CD1c-positive myeloid dendritic cell (primary cell): ENCODE results near the gene OTOG.

ENCODE experiments used
- DNase-seq: peaks from one replicate; pipeline ENCODE4 v3.0.0-alpha.2; 2016; ENCODE audit errors: extremely low spot score

The OTOG gene

GRCh38 chr11:17517186-17517585 lies 29.9 kb upstream of the OTOG start:
- no peak for DNase-seq

- DNase-seq, result no peak
These were observed 28.7 kb upstream of the OTOG start for GRCh38 chr11:17518366-17518765.

- no peak for DNase-seq
These were observed 27.8 kb upstream of the OTOG start for GRCh38 chr11:17519061-17519885.

- no peak for DNase-seq
These were observed 25.8 kb upstream of the OTOG start for GRCh38 chr11:17521106-17521900.

- no peak for DNase-seq
These were observed 24.4 kb upstream of the OTOG start for GRCh38 chr11:17522655-17523054.

- DNase-seq, result no peak
These were observed 22.8 kb upstream of the OTOG start for GRCh38 chr11:17524221-17524620.

GRCh38 chr11:17525570-17525969 lies 21.5 kb upstream of the OTOG start:
- DNase-seq, result no peak

- no peak for DNase-seq
These were observed 20.7 kb upstream of the OTOG start for GRCh38 chr11:17526326-17526725.

GRCh38 chr11:17526931-17527627 lies 20.0 kb upstream of the OTOG start:
- no peak for DNase-seq

- DNase-seq, result no peak
These were observed 19.4 kb upstream of the OTOG start for GRCh38 chr11:17527628-17527995.

GRCh38 chr11:17528181-17528691 lies 18.8 kb upstream of the OTOG start:
- DNase-seq, result peak; percentile 42

- DNase-seq, result no peak
These were observed 17.9 kb upstream of the OTOG start for GRCh38 chr11:17528906-17529843.

GRCh38 chr11:17529844-17530185 lies 17.2 kb upstream of the OTOG start:
- no peak for DNase-seq

- DNase-seq, result no peak
These were observed 15.9 kb upstream of the OTOG start for GRCh38 chr11:17531071-17531600.

- no peak for DNase-seq
These were observed 15.4 kb upstream of the OTOG start for GRCh38 chr11:17531636-17532113.

GRCh38 chr11:17532784-17533183 lies 14.3 kb upstream of the OTOG start:
- DNase-seq, result no peak

GRCh38 chr11:17533341-17533740 lies 13.7 kb upstream of the OTOG start:
- no peak for DNase-seq

GRCh38 chr11:17533778-17534415 lies 13.2 kb upstream of the OTOG start:
- no peak for DNase-seq

- DNase-seq, result no peak
These were observed 11.6 kb upstream of the OTOG start for GRCh38 chr11:17535488-17535887.

GRCh38 chr11:17537261-17537660 lies 9.8 kb upstream of the OTOG start:
- DNase-seq, result no peak
